NCI-H1436 (cell line): ENCODE results near the gene MSL1.

Experiments
- DNase-seq: peaks from one replicate; lab custom pipeline; 2025; lab: John Stamatoyannopoulos, UW

The MSL1 gene

GRCh38 chr17:40121181-40122135, at the start of gene MSL1:
MSL1 (plus strand) TSS chr17:40121971; CDS start chr17:40122613, 642 bp downstream.
- peak; percentile 73 for DNase-seq

- DNase-seq, result peak; percentile 86
These were observed 49.6 kb upstream of the MSL1 start for GRCh38 chr17:40072040-40072734.

- DNase-seq, result no peak
These were observed 48.9 kb upstream of the MSL1 start for GRCh38 chr17:40072735-40073346.

- no peak for DNase-seq
These were observed 48.2 kb upstream of the MSL1 start for GRCh38 chr17:40073454-40074174.

- no peak for DNase-seq
These were observed 47.6 kb upstream of the MSL1 start for GRCh38 chr17:40074175-40074512.

GRCh38 chr17:40074871-40075200, 46.9 kb upstream of the MSL1 start:
- no peak for DNase-seq

GRCh38 chr17:40075201-40075941, 46.4 kb upstream of the MSL1 start:
- DNase-seq, result peak; percentile 67

- DNase-seq, result no peak
These were observed 45.8 kb upstream of the MSL1 start for GRCh38 chr17:40075942-40076498.

- no peak for DNase-seq
These were observed 45.2 kb upstream of the MSL1 start for GRCh38 chr17:40076591-40076990.

GRCh38 chr17:40079545-40079944, 42.2 kb upstream of the MSL1 start:
- no peak for DNase-seq

- no peak for DNase-seq
These were observed 37.3 kb upstream of the MSL1 start for GRCh38 chr17:40084477-40084876.

- DNase-seq, result peak; percentile 71
These were observed 35.4 kb upstream of the MSL1 start for GRCh38 chr17:40086150-40087044.

GRCh38 chr17:40087049-40087794, 34.5 kb upstream of the MSL1 start:
- DNase-seq, result no peak

GRCh38 chr17:40087903-40088718, 33.7 kb upstream of the MSL1 start:
- no peak for DNase-seq

- no peak for DNase-seq
These were observed 32.5 kb upstream of the MSL1 start for GRCh38 chr17:40089077-40089895.

- no peak for DNase-seq
These were observed 31.3 kb upstream of the MSL1 start for GRCh38 chr17:40090237-40091119.
